NCI-H69 (cell line): ENCODE measurements around the gene RANBP6.
"Not testable (repeated sequence)": the region's sequence is repeated elsewhere in the genome, so short reads cannot be mapped to it uniquely, and the experiment has no call there.

Experiments
- DNase-seq: peaks from one replicate; lab custom pipeline; 2025; lab: John Stamatoyannopoulos, UW

RANBP6 gene

DNA sequence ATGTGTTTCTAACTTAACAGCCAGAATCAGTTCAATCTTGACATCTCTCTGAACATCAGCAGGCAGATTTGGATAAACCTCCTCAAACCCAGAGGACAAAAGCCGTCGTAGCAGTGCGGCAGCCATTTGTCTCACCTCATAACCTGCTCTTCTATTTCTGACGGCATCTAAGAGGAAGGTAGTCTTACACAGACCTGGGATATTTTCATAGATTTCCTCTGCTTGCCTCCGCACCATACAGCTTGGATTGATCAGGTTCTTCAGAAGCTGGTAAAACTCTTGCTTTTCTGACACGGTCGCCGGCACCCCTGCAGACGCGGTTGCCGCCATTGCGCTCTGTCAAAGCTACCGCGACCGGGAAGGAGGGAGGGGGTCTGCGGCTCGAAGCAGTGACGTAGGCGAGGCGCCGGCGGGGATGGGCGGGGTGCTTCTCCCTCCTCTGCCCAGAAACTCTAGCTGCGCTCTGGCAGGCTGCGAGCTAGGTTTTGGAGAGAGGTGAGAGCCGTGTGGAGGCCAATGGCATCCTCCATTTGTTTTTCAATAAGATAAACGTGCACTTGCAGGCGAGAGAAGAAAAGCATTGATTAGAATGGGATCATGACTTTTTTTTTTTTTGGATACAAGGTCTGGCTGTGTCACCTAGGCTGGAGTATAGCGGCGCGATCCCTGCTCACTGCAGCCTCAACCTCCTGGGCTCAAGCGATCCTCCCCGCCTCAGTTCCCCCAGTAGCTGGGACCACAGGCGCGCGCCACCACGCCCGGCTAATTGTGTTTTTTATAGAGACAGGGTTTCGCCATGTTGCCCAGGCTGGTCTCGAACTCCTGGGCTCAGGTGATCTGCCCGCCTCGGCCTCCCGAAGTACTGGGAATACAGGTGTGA lies at the start of gene RANBP6:
RANBP6 (minus strand) TSS at position 347 of the 880 bp plus-strand sequence; CDS start at position 330, 17 bp downstream.
- DNase-seq, result peak; percentile 94

DNA sequence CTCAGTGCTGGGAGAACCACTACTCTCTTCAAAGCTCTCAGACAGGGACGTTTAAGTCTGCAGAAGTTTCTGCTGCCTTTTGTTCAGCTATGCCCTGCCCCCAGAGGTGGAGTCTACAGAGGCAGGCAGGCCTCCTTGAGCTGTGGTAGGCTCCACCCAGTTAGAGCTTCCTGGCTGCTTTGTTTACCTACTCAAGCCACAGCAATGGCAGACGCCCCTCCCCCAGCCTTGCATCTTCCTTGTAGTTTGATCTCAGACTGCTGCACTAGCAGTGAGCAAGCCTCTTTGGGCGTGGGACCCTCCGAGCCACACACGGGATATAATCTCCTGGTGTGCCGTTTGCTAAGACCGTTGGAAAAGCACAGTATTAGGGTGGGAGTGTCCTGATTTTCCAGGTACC lies 47.7 kb upstream of the RANBP6 start:
- DNase-seq, result not testable (repeated sequence)

DNA sequence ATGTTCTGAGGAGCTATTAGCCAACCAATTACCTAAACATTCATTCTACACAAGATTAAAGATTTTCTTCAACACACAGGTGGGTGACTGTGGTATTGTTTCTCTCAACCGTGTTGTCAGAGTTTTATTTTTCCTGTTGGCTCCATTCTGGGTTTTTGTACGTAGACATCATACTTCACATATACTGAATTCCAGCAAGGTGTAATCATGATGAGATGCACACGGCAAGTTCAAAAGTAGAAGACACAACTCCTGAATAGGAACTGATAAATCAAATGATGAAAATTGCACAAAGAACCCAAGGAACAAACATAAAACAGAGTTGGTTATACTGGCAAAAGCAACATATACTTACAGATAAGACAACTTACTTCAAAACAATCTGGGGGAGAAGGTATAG lies 40.2 kb upstream of the RANBP6 start:
- DNase-seq, result no peak

GRCh38 chr9:6055216-6055615 lies 39.8 kb upstream of the RANBP6 start:
- peak; percentile 76 for DNase-seq

DNA sequence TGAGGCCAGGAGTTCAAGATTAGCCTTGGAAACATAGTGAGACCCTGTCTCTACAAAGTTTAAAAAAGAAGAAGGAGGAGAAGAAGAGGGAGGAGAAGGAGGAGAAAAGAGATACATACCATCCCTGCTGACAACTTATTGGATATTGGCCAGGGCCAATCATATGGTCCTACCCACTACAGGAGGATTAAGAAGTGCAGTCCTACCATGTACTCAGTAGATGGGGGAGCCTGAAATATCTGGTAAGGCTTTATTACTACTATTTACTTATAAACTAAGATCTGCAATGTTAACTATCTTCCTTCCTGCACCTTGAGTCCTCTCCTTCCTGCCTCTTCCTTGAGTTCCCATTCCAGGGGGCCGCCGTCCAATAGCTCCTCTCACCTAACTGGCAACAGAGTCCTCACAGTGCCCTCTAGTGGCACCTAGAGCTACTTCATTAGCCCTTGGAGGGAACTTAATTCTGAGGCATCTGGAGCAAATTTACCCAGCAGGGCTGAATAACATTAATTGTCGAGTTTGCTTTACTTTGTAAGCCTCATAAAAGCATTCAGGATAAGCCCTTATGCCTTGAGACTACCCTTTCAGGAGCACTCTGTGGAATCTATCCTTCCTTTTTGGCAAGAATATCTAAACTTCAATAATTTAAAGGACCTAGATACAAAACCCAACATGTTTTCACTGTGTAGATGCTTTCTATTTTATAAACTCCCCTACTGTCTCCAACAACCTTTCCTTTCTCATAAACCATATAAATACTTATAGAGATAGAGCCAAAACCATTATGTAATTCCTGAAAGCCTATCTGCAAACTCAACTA lies 39.1 kb upstream of the RANBP6 start:
- peak; percentile 88 for DNase-seq

DNA sequence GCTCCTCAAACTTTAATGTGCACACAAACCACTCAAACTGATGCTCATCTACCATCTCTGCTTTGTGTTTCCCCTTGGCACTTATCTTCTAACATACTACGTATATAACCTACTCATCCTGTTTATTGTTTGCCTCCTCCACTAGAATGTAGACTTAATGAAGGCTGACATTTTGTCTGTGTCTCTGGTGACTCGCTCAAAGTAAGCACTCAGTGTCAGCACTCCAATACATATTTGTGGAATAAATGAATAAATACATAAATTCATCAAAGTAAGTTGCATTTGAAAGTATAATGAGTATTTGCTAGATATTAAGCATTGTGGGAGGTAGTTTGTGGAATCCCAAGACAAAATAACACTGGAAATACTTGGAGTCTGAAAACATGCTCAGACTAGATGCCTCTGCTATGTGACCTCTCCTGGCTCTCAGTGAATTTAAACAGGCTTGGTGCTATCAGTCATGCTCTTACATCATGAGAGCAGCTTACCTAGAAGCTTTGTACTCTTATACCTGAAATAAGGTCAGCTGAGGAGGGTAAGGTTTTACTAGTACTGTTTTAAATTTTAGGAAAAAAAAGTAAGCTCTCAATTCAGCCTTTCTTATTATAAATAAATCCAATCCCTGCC lies 37.0 kb upstream of the RANBP6 start:
- no peak for DNase-seq

DNA sequence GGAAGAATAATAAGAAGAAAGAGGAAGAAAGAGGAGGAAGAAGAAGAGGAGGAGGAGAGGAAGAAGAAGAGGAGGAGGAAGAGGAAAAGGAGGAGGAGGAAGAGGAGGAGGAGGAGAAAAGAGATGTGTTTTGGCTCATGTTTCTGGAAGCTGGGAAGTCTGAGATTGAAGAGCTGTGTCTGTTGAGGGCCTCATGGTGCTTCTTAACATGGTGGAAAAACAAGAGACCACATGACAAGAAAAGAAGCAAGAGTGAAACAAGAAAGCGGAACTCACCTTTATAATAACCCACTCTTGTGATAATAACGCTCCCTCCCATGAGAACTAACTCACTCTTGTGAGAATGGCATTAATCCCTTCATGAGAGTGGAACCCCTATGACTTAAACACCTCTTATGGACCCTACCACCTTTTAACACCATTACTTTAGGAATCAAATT lies 36.1 kb upstream of the RANBP6 start:
- no peak for DNase-seq

- DNase-seq, result peak; percentile 50
Measured at GRCh38 chr9:6049798-6050197, 34.4 kb upstream of the RANBP6 start.

GRCh38 chr9:6048039-6048438 lies 32.6 kb upstream of the RANBP6 start:
- no peak for DNase-seq

- DNase-seq, result no peak
Measured at GRCh38 chr9:6047020-6047419, 31.6 kb upstream of the RANBP6 start.

GRCh38 chr9:6045364-6045763 lies 29.9 kb upstream of the RANBP6 start:
- no peak for DNase-seq

DNA sequence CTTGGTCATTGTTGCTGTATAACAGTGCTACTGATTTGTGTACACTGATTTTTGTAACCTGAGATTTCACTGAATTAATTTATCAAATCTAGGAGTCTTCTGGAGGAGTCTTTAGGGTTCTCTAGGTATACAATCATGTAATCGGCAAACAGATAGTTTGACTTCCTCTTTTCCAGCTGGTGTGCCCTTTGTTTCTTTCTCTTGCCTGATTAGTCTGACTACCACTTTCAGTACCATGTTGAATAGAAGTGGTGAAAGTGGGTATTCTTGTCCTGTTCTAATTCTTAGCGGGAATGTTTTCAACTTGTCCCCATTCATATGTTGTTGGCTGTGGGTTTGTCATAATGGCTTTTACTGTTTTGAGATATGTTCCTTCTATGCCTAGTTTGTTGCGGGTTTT lies 24.7 kb upstream of the RANBP6 start:
- no peak for DNase-seq

DNA sequence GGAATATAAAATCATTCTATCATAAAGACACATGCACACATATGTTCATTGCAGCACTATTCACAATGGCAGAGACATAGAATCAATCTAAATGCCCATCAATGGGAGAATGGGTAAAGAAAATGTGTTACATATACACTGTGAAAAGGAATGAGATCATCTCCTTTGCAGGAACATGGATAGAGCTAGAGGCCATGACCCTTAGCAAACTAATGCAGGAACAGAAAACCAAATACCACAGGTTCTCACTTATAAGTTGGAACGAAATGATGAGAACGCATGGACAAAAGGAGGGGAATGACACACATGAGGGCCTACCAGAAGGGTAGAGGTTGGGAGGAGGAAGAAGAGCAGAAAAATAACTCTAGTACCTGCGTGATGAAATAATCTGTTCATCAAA lies 21.0 kb upstream of the RANBP6 start:
- no peak for DNase-seq

GRCh38 chr9:6034954-6035353 lies 19.5 kb upstream of the RANBP6 start:
- DNase-seq, result peak; percentile 43

GRCh38 chr9:6029604-6030274 lies 14.3 kb upstream of the RANBP6 start:
- peak; percentile 44 for DNase-seq

DNA sequence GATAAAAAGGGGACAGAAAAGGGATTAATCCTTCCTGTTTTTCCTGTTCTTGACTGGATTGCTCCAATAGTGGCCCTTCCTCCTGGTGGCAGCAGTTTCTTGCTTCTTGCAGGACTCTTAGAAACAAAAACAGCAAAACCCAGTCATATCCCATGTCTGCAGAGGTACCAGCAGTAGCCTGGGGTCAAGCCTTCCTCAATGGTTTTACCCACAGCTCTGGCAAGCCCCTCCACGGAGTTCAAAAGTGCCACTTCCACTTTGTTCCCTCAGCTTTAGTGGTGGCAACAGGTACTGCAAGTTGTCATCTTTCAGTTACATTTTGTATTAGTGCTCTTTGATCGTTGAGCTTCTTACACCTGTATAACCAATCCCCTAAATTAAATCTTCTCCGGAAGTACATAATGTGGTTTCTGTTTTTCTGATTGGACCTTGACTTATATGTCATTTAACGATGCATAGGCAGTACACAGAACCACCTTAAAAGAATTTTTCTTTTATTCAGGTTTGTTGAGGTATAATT lies 8.7 kb upstream of the RANBP6 start:
- DNase-seq, result peak; percentile 49

GRCh38 chr9:6016975-6017374 lies 1.6 kb upstream of the RANBP6 start:
- DNase-seq, result not testable (repeated sequence)

DNA sequence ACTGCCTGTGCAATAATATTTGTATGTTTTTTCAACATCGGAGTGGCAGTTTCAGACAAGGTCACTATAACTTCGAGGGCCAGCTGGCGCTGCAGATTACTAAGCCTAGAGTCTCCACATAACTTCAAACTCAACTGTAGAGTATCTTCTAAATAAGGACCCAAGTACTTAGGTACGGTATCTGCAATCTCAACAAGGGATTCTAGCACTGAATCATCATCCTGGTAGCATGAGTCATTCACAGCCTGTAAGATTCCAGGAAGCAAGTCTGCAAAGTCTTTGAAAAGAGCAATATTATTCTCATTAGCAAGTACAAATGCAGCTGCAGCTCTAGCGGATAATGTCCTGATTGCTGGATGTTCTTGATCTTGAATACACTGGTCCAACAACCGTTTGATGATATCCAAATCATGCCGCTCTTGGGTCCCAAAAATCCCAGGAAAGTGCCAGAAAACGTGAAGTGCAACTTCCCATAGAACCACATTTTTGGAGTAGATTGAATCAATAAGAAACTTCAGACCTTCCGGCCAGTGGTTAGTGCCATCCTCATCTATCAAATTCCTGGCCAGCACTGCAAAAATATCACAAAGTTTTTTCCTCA lies 654 bp downstream of the RANBP6 start:
- DNase-seq, result no peak

- peak; percentile 100 for DNase-seq
Measured at GRCh38 chr9:6008169-6008979, 7.0 kb downstream of the RANBP6 start.

DNA sequence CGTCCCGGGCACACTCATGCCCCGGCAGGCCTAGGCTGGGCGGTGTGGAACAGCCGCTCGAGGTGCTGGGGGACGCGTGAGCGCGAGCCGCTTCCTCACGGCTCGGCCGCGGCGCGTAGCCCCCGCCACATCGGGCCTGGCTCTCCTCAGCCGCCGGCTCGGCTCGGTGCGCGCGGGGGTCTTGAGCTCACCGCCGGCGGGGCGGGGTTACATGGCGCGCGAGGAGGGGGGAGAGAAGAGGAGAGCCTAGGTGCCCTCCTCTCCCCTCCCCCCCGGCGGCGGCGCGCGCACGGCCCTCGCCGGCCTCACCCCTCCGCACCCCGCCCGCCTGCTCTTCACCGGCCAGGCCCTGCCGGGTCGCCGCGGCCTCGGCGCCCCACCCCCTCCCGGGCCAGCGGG lies 7.7 kb downstream of the RANBP6 start:
- DNase-seq, result peak; percentile 99
